H1 (cell line): ENCODE results near the gene TMPRSS15. TPM values are rescaled to one million over a fixed set of nuclear protein-coding genes. Genes with fewer than 3 reads are reported as not detected.

ENCODE experiments used
- CTCF ChIA-PET: fragments of 300-600 bp; sonication (Branson Sonifier 250); formaldehyde crosslinking; loops from one replicate; lab custom pipeline; 2021; ENCODE audit not compliant: partially characterized antibody; lab: Charles Lee
- POLR2A ChIA-PET: fragments of 300-600 bp; sonication (Branson Sonifier 250); formaldehyde crosslinking; loops from one replicate; lab custom pipeline; 2021; ENCODE audit warnings: inconsistent platforms; ENCODE audit not compliant: partially characterized antibody; lab: Charles Lee
- DNase-seq, 2 experiments: peaks; one replicate each; pipeline versions ENCODE4 v3.0.0 to v3.0.0-alpha.2; 2010 to 2022; ENCODE audit warnings: low spot score in 2 of 2, low read depth in 1 of 2, mixed read lengths in 1 of 2
- FAIRE-seq: peaks from 2 replicates; lab custom pipeline; 2011; peaks lifted over from hg19 to GRCh38; lab: Jason Lieb, UNC
- H2AFZ ChIP-seq: 2 replicates; pipeline ENCODE4 v1.8.1; 2012; ENCODE audit warnings: low read length, inconsistent platforms
- H2AK5ac ChIP-seq: 2 replicates; pipeline ENCODE4 v1.6.1; 2013; ENCODE audit warnings: low read depth, low read length
- H2BK120ac ChIP-seq: replicated peaks from 2 replicates; pipeline ENCODE3; 2013; ENCODE audit warnings: low read depth, low read length, inconsistent platforms
- H2BK12ac ChIP-seq: 2 replicates; pipeline ENCODE4 v1.6.1; 2013; ENCODE audit warnings: low read depth, low read length
- H2BK15ac ChIP-seq: 2 replicates; pipeline ENCODE4 v1.6.1; 2013; ENCODE audit warnings: low read length
- H2BK20ac ChIP-seq: 2 replicates; pipeline ENCODE4 v1.6.1; 2013; ENCODE audit warnings: low read length
- H2BK5ac ChIP-seq: 2 replicates; pipeline ENCODE4 v1.6.1; 2013; ENCODE audit warnings: low read depth, low read length
- H3K14ac ChIP-seq: 2 replicates; pipeline ENCODE4 v1.6.1; 2013; ENCODE audit warnings: inconsistent platforms; ENCODE audit not compliant: insufficient read length
- H3K18ac ChIP-seq: 2 replicates; pipeline ENCODE4 v1.6.1; 2013; ENCODE audit warnings: low read length; ENCODE audit errors: extremely low read depth
- H3K23ac ChIP-seq: 2 replicates; pipeline ENCODE4 v1.6.1; 2013; ENCODE audit warnings: inconsistent platforms; ENCODE audit not compliant: insufficient read length
- H3K23me2 ChIP-seq: 2 replicates; pipeline ENCODE4 v1.6.1; 2013; ENCODE audit warnings: low read depth, low read length
- H3K27ac ChIP-seq: 2 replicates; pipeline ENCODE4 v1.6.1; 2011; ENCODE audit warnings: low read depth, low read length, inconsistent platforms
- H3K27me3 ChIP-seq, 4 experiments: replicated peaks in 1 of 4; 1 replicate in 1 of 4; 2 replicates in 3 of 4; pipeline versions ENCODE4 v1.6.1 to v1.8.1; 2011 to 2013; ENCODE audit warnings: low read length in 3 of 4, mild to moderate bottlenecking in 3 of 4, inconsistent platforms in 2 of 4, mixed read lengths in 2 of 4, moderate library complexity in 1 of 4; ENCODE audit not compliant: control insufficient read depth in 3 of 4, insufficient read depth in 3 of 4; ENCODE audit errors: extremely low read depth in 1 of 4
- H3K36me3 ChIP-seq, 4 experiments: 2 replicates each; pipeline versions ENCODE4 v1.6.1 to v1.8.1; 2011 to 2013; ENCODE audit warnings: mild to moderate bottlenecking in 4 of 4, low read length in 3 of 4, moderate library complexity in 2 of 4, control low read depth in 1 of 4, inconsistent platforms in 1 of 4; ENCODE audit not compliant: insufficient read depth in 4 of 4, control insufficient read depth in 2 of 4
- H3K4ac ChIP-seq: replicated peaks from 2 replicates; pipeline ENCODE3; 2013; ENCODE audit warnings: low read length, low read depth, mixed read lengths, inconsistent platforms; ENCODE audit not compliant: insufficient read length
- H3K4me1 ChIP-seq, 4 experiments: replicated peaks in 1 of 4; 1 replicate in 1 of 4; 2 replicates in 3 of 4; pipeline versions ENCODE4 v1.6.1 to v1.8.1; 2011 to 2013; ENCODE audit warnings: low read length in 3 of 4, inconsistent platforms in 2 of 4, mixed read lengths in 1 of 4; ENCODE audit not compliant: insufficient read depth in 4 of 4, control insufficient read depth in 3 of 4
- H3K4me2 ChIP-seq, 2 experiments: 2 replicates each; pipeline versions ENCODE4 v1.6.1 to v1.8.1; 2011 to 2013; ENCODE audit warnings: low read depth in 2 of 2, low read length in 2 of 2, control low read depth in 1 of 2, inconsistent platforms in 1 of 2, mild to moderate bottlenecking in 1 of 2; ENCODE audit not compliant: insufficient read depth in 1 of 2
- H3K4me3 ChIP-seq, 4 experiments: fragments of 200-600, 300-600 bp in 1 of 4; sonication (generic), shearing (Covaris generic), sonication (Bioruptor Twin) in 1 of 4; 2 replicates each; pipeline versions ENCODE4 v1.5.1 to v1.8.1; 2011 to 2016; ENCODE audit warnings: low read length in 4 of 4, low read depth in 3 of 4, control low read depth in 2 of 4, inconsistent platforms in 2 of 4, mild to moderate bottlenecking in 2 of 4, mixed read lengths in 1 of 4, moderate library complexity in 1 of 4; ENCODE audit not compliant: insufficient read depth in 2 of 4; ENCODE audit errors: extremely low read depth in 1 of 4
- H3K56ac ChIP-seq: replicated peaks from 2 replicates; pipeline ENCODE3; 2013; ENCODE audit warnings: low read depth, mild to moderate bottlenecking, mixed read lengths, low read length, inconsistent platforms; ENCODE audit not compliant: insufficient read length
- H3K79me1 ChIP-seq: 2 replicates; pipeline ENCODE4 v1.6.1; 2013; ENCODE audit warnings: low read depth, low read length, control low read depth
- H3K79me2 ChIP-seq, 2 experiments: 2 replicates each; pipeline versions ENCODE4 v1.6.1 to v1.8.1; 2012 to 2013; ENCODE audit warnings: low read length in 2 of 2, mild to moderate bottlenecking in 2 of 2, inconsistent platforms in 1 of 2; ENCODE audit not compliant: insufficient read depth in 2 of 2, control insufficient read depth in 1 of 2
- H3K9ac ChIP-seq, 4 experiments: replicated peaks in 1 of 4; 1 replicate in 1 of 4; 2 replicates in 3 of 4; pipeline versions ENCODE4 v1.6.1 to v1.8.1; 2011 to 2013; ENCODE audit warnings: low read depth in 3 of 4, low read length in 3 of 4, control low read depth in 2 of 4, mild to moderate bottlenecking in 2 of 4, moderate library complexity in 2 of 4, inconsistent platforms in 1 of 4; ENCODE audit errors: extremely low read depth in 1 of 4
- H3K9me3 ChIP-seq, 2 experiments: 2 replicates each; pipeline versions ENCODE4 v1.6.1 to v1.8.1; 2012 to 2013; ENCODE audit warnings: mild to moderate bottlenecking in 2 of 2, moderate library complexity in 2 of 2, control low read depth in 1 of 2, inconsistent platforms in 1 of 2, low read depth in 1 of 2, low read length in 1 of 2, mixed read lengths in 1 of 2; ENCODE audit not compliant: insufficient read depth in 2 of 2
- H4K20me1 ChIP-seq, 2 experiments: replicated peaks in 1 of 2; 2 replicates each; pipeline versions ENCODE3 to v1.8.1; 2011 to 2013; ENCODE audit warnings: inconsistent platforms in 2 of 2, low read length in 2 of 2, mild to moderate bottlenecking in 1 of 2; ENCODE audit not compliant: insufficient read depth in 2 of 2, control insufficient read depth in 1 of 2
- H4K5ac ChIP-seq: 2 replicates; pipeline ENCODE4 v1.6.1; 2013; ENCODE audit warnings: low read length, low read depth, mixed read lengths, inconsistent platforms; ENCODE audit not compliant: insufficient read length
- H4K8ac ChIP-seq: 2 replicates; pipeline ENCODE4 v1.8.0; 2013; ENCODE audit warnings: mild to moderate bottlenecking, moderate library complexity, low read length, inconsistent platforms; ENCODE audit not compliant: insufficient read depth; ENCODE audit errors: extremely low read depth
- H4K91ac ChIP-seq: replicated peaks from 2 replicates; pipeline ENCODE3; 2013; ENCODE audit warnings: low read length, mixed read lengths, inconsistent platforms; ENCODE audit not compliant: insufficient read length
- CTCF ChIP-seq, 3 experiments: IDR thresholded peaks; 1 replicate in 2 of 3; 2 replicates in 1 of 3; pipeline versions ENCODE4 v1.5.1 to v1.6.1; 2011; ENCODE audit warnings: low read length in 3 of 3, mild to moderate bottlenecking in 3 of 3, inconsistent platforms in 2 of 3, low read depth in 1 of 3, moderate library complexity in 1 of 3; ENCODE audit not compliant: insufficient read depth in 1 of 3; ENCODE audit errors: control extremely low read depth in 1 of 3
- RAD21 ChIP-seq, 2 experiments: IDR thresholded peaks in 1 of 2; conservative IDR thresholded peaks in 1 of 2; 2 replicates each; pipeline ENCODE4 v1.6.1; 2011; ENCODE audit warnings: low read depth in 2 of 2, low read length in 2 of 2, improper control_type of control experiment in 1 of 2, inconsistent platforms in 1 of 2, mild to moderate bottlenecking in 1 of 2, moderate library complexity in 1 of 2
- SUZ12 ChIP-seq: fragments of 200-600 bp; sonication (generic); IDR thresholded peaks from 2 replicates; pipeline ENCODE4 v1.6.1; 2012; ENCODE audit warnings: mild to moderate bottlenecking, inconsistent platforms, low read length, moderate library complexity, mixed read lengths
- WGBS, 2 experiments: shearing (Covaris generic) in 1 of 2; methylation state at CpG; one replicate each; pipeline versions ENCODE4 v1.1.6 to v1.1.7; 2013 to 2015; ENCODE audit warnings: low lambda C conversion rate in 2 of 2, mixed read lengths in 2 of 2, inconsistent platforms in 1 of 2, low coverage in 1 of 2, missing lambda C conversion rate in 1 of 2; ENCODE audit not compliant: insufficient replicate concordance in 2 of 2, insufficient coverage in 1 of 2, insufficient read length in 1 of 2; ENCODE audit errors: extremely low coverage in 1 of 2, missing lambda C conversion rate in 1 of 2; 5-methylcytosine and 5-hydroxymethylcytosine counted together
- polyA plus RNA-seq, 7 experiments: library from polyadenylated mRNA; depleted of rRNA in 3 of 7; stranded (reverse) in 5 of 7; unstranded in 2 of 7; fragments of >200 nt in 5 of 7; fragments of 200-250 nt in 2 of 7; gene quantifications; 1 replicate in 5 of 7; 2 replicates in 1 of 7; 4 replicates in 1 of 7; pipeline versions ENCODE4 v1.2.1 to v1.2.3, GENCODE V29; 2011 to 2013; ENCODE audit warnings: missing spikeins in 2 of 7, mixed read lengths in 2 of 7
- total RNA-seq: library from RNA; stranded (reverse); fragmentation: NEBNext Ultra II Directional; extraction: Animal tissue kit (Norgen Biotek cat#: 25700); gene quantifications from 2 replicates; pipeline ENCODE4 v1.2.1, GENCODE V29; 2021

The TMPRSS15 gene
- total and polyA plus RNA-seq, 2 of the 8 experiments (the other 6 are each of a cell fraction or from before 2014, with no cell fraction given) = not detected

- Histone ChIP-seq H4K8ac (no peak overlapping the region), H3K27ac (no peak overlapping the region), H2BK12ac (no peak overlapping the region), H3K36me3 (no peaks in the 10 kb centered on the region), H3K18ac (no peak overlapping the region), H3K4me2 (no peak overlapping the region), H2BK120ac (no peak overlapping the region), H4K20me1 (no peaks in the 10 kb centered on the region), H4K5ac (no peak overlapping the region), H3K4me3 (no peak overlapping the region), H2AFZ (no peak overlapping the region), H3K9ac (no peak overlapping the region), H3K56ac (no peak overlapping the region), H3K14ac (no peak overlapping the region), H3K27me3 (no peaks in the 10 kb centered on the region), H3K23me2 (peaks cover 2% of the 10 kb centered on the region; the same call in 1 of the 2 replicates), H3K9me3 (peaks cover 7 to 14% of the 10 kb centered on the region in 2 experiments), H2AK5ac (no peak overlapping the region), H3K23ac (no peak overlapping the region), H3K4ac (no peak overlapping the region), H3K79me1 (no peaks in the 10 kb centered on the region), H3K4me1 (no peaks in the 10 kb centered on the region), H2BK20ac (no peak overlapping the region), H2BK5ac (no peak overlapping the region), H4K91ac (no peak overlapping the region), H3K79me2 (no peaks in the 10 kb centered on the region), H2BK15ac (no peak overlapping the region)
- POLR2A ChIA-PET = no interaction called here
- CTCF ChIA-PET = interaction anchor here (1.0 to 1.9 kb wide), 6 partner anchors 19 to 805 kb away, joined by 3 to 5 read pairs (median 4); no protein-coding TSS in a partner anchor
- 84% methylated on average over 2 of the region's 2 CpGs; no CpG with 5 or more reads in 1 of the 2 experiments for WGBS, 2 experiments
- peak in 2 of 3 experiments; percentile 21 to 44; a peak in 2 of 4 replicates for TF ChIP-seq CTCF (IDR thresholded peaks at IDR 0.05; ENCODE audit: control extremely low read depth in 1 of 3, insufficient read depth in 1 of 3, low read depth in 1 of 3, low read length in 3 of 3)
- no peak for TF ChIP-seq SUZ12
- peak; percentile 62 for TF ChIP-seq RAD21 (IDR thresholded peaks at IDR 0.05 in 1 of 2, conservative IDR thresholded peaks at IDR 0.05 in 1 of 2; ENCODE audit: low read depth in 2 of 2, low read length in 2 of 2)
- DNase-seq (no peak), FAIRE-seq (no peak)
Observed at GRCh38 chr21:18387994-18388393, 15.6 kb downstream of the TMPRSS15 start.
